ENCODE data around the gene EXOSC3. TPM values are rescaled to one million over a fixed set of nuclear protein-coding genes. Genes with fewer than 3 reads are reported as not detected.

Gene EXOSC3
- total RNA-seq, 2 donors from 2014 or later: 66.7 to 67.6 TPM

DNA sequence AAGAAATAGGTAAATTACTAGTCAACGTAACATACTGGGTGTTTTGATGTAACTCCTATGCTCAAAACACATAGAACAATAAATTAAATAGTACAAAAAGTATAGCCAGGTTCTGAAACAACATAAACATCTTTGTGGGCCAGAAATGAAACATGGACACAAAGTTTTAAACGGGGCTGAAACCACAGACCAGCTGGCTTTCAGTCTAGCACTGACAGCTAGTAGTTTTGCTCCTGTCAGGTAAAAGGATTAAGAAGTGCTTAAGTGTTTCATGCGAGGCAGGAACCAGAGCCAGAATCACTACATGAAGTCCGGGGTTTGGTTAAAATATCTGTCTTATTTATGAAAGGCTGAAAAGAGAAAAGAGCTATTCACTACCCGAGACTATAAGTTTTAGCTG, 35.3 kb upstream of the EXOSC3 start:
- Mint-ChIP-seq H3K4me1 (no peaks in the 10 kb centered on the region), H3K4me3 (no peak overlapping the region), H3K27ac (no peak overlapping the region), H3K9me3 (no peaks in the 10 kb centered on the region), H3K27me3 (ENCODE audit: insufficient read depth) (no peaks in the 10 kb centered on the region), H3K36me3 (ENCODE audit: low read depth) (peaks cover 42% of the 10 kb centered on the region)
- no peaks in the 10 kb centered on the region for H3K27me3 ChIP-seq (ENCODE audit: control insufficient read depth, insufficient read depth, low read length, poor library complexity, severe bottlenecking)
- 97% methylated on average over 3 to 4 of the region's 5 CpGs for WGBS, 2 experiments (ENCODE audit: insufficient coverage in 1 of 2, insufficient read length in 1 of 2)
- no peak for DNase-seq
- peaks cover 58% of the 10 kb centered on the region for H3K36me3 ChIP-seq (ENCODE audit: control insufficient read depth, insufficient read depth, low read length)
- H3K9ac ChIP-seq (ENCODE audit: extremely low read depth, low read length, poor library complexity, severe bottlenecking): no peak overlapping the region
- H3K9me3 ChIP-seq (ENCODE audit: control insufficient read depth, low read length): no peaks in the 10 kb centered on the region
- H3K27ac ChIP-seq (ENCODE audit: low read depth, low read length): no peak overlapping the region
- no peaks in the 10 kb centered on the region for H3K4me1 ChIP-seq (ENCODE audit: control insufficient read depth, insufficient read depth, low read length)
- TF ChIP-seq CTCF (conservative IDR thresholded peaks at IDR 0.05): no peak
- H3K4me3 ChIP-seq (ENCODE audit: low read length): no peak overlapping the region

DNA sequence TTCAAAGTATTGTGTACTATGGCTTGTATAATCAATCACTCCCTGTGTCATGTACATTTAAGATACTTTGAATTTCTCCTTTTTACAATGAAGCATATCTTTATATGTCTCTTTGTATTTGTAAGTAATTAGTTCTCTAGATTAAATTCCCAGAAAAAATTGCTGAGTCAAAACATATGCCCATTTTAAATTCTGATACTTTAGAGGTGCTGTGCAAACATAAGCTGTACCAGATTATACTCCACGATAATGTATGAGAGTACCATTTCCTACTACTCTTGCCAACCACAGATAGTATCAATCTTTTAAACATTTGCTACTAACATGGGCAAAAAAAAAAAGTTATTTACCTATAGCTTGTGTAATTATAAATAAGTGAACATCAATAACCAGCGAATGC, 34.0 kb upstream of the EXOSC3 start:
- Mint-ChIP-seq H3K9me3 (no peaks in the 10 kb centered on the region), H3K27ac (no peak overlapping the region), H3K36me3 (ENCODE audit: low read depth) (peaks cover 33% of the 10 kb centered on the region), H3K4me1 (no peaks in the 10 kb centered on the region), H3K4me3 (no peak overlapping the region), H3K27me3 (ENCODE audit: insufficient read depth) (no peaks in the 10 kb centered on the region)
- H3K9me3 ChIP-seq (ENCODE audit: control insufficient read depth, low read length): no peaks in the 10 kb centered on the region
- no peaks in the 10 kb centered on the region for H3K27me3 ChIP-seq (ENCODE audit: control insufficient read depth, insufficient read depth, low read length, poor library complexity, severe bottlenecking)
- H3K4me3 ChIP-seq (ENCODE audit: low read length): no peak overlapping the region
- peaks cover 46% of the 10 kb centered on the region for H3K36me3 ChIP-seq (ENCODE audit: control insufficient read depth, insufficient read depth, low read length)
- no peak overlapping the region for H3K27ac ChIP-seq (ENCODE audit: low read depth, low read length)
- TF ChIP-seq CTCF (conservative IDR thresholded peaks at IDR 0.05): no peak
- no peak for DNase-seq
- no peak overlapping the region for H3K9ac ChIP-seq (ENCODE audit: extremely low read depth, low read length, poor library complexity, severe bottlenecking)
- no peaks in the 10 kb centered on the region for H3K4me1 ChIP-seq (ENCODE audit: control insufficient read depth, insufficient read depth, low read length)
- WGBS, 2 experiments (ENCODE audit: insufficient coverage in 1 of 2, insufficient read length in 1 of 2): 88 to 100% methylated on average over 1 to 2 of the region's 2 CpGs

DNA sequence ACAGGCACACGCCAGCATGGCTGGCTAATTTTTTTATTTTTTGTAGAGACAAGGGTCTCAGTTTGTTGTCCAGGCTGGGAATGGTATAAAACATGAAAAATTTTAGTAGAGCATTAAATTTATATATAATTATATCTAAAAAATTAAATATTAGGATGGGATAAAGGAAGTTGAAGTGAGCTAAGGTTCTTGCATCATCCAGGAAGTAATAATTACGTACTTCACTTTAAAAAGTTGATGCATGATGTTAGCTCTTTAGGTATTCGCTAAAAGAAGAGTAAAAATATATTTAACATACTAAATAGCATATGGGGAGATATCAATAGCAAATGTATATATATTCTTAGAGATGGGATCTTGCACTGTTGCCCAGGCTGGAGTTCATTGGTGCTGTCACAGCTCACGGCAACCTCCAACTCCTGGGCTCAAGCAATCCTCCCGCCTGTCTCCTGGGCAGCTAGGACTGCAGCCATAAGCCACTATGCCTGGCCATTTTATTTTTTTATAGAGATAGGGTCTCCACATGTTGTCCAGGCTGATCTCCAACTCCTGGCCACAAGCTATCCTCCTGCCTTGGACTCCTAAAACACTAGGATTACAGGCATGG, 28.0 kb upstream of the EXOSC3 start:
- Mint-ChIP-seq H3K27ac (no peak overlapping the region), H3K9me3 (no peaks in the 10 kb centered on the region)
- 90 to 95% methylated on average over 2 to 4 of the region's 5 CpGs for WGBS, 2 experiments (ENCODE audit: insufficient coverage in 1 of 2, insufficient read length in 1 of 2)

More for the DNA sequence above, 28.0 kb upstream of the EXOSC3 start:
- no peak overlapping the region for H3K27ac ChIP-seq (ENCODE audit: low read depth, low read length)
- Mint-ChIP-seq H3K4me1 (no peaks in the 10 kb centered on the region), H3K4me3 (no peak overlapping the region), H3K27me3 (ENCODE audit: insufficient read depth) (no peaks in the 10 kb centered on the region), H3K36me3 (ENCODE audit: low read depth) (peaks cover 15% of the 10 kb centered on the region)
- no peaks in the 10 kb centered on the region for H3K4me1 ChIP-seq (ENCODE audit: control insufficient read depth, insufficient read depth, low read length)
- peaks cover 15% of the 10 kb centered on the region for H3K36me3 ChIP-seq (ENCODE audit: control insufficient read depth, insufficient read depth, low read length)
- H3K9ac ChIP-seq (ENCODE audit: extremely low read depth, low read length, poor library complexity, severe bottlenecking): no peak overlapping the region
- TF ChIP-seq CTCF (conservative IDR thresholded peaks at IDR 0.05): no peak
- H3K4me3 ChIP-seq (ENCODE audit: low read length): no peak overlapping the region
- no peaks in the 10 kb centered on the region for H3K9me3 ChIP-seq (ENCODE audit: control insufficient read depth, low read length)
- DNase-seq: no peak
- H3K27me3 ChIP-seq (ENCODE audit: control insufficient read depth, insufficient read depth, low read length, poor library complexity, severe bottlenecking): no peaks in the 10 kb centered on the region

All from endodermal cell (in vitro differentiated cells).